ENCODE measurements around the gene SPATA31E1.

Gene SPATA31E1

DNA sequence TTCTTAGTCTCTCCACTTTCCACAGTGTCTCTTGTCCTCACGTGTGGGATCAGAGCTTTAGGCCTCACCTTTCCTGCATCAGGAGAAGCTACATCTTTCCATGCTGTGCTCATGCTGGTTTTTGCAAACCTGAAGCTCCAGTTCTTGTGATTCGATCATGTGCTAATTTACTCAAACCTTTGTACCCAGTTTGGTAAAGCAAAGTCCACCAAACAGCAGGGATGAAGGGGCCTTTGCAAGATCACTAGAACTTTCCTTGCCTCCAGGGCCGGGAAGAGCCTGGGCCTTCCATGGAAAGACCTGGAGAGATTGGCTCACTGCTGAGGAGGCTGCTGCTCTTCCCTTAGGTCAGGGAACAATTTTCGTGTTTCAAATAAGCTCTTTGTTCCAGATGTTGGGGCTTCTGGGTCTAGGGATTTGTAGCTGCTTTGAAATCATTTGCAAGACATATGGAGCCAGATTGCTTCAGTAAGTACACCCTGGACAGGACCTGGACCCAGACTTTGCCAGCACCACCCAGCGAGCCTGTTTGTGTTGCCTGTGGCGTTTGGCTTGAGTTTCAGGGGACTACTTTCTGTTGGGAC, 18.7 kb upstream of the SPATA31E1 start:
- DNase-seq = no peak

DNA sequence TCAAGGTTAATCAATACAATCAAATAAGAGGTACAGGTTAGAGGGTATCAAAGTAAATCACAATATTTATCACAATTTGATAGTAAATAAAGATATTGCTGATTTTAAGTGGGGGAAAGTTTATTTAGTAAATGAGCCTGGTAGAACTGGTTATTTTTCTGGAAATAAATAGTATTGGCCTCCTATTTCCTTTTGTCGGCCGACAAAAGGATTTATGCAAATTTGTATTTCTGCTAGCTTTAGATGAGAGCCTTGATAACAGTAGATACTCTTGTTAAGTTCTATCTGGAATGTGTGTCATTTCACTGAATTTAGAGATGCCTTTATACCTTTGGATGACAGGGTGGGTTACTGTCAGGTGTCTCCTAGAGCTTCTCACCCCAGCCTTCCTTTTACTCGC, 17.8 kb upstream of the SPATA31E1 start:
- DNase-seq = no peak

DNA sequence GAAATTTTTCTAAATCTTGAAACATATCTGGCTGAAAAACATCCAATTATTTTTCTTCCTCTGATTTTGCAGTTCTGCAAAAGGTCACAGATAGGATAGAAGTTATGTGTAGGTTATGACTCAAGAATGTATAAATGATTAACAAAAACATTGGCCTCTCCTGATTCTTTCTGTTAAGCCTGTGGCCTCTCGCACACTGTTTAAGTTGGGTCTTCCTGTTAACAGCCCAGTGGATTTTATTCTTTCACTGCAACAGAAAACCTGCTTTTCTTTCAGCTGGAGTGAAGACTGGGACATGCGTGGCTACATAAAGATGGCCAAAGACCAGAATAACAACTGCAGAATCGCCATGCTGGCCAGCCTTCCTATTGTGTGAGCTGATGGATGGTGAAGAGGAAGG, 17.1 kb upstream of the SPATA31E1 start:
- DNase-seq = no peak

DNA sequence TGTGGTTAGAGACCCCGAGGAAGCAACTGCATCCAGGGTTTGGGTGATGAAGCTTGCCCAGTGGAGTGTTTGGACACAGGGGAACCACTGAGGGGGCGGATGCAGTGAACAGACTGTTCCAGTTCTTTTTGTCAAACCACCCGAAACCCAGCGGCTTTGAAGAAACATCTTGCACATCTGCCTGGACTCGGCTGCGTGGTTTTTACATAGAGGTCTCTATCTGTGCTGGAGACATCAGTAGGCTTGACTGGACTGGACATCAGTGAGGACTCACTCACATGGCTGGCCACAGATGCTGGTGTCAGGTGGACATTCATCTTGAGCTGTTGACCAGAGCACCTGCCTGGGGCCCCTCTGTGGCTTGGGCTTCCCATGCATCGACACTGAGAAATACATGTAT, 15.3 kb upstream of the SPATA31E1 start:
- DNase-seq = no peak

DNA sequence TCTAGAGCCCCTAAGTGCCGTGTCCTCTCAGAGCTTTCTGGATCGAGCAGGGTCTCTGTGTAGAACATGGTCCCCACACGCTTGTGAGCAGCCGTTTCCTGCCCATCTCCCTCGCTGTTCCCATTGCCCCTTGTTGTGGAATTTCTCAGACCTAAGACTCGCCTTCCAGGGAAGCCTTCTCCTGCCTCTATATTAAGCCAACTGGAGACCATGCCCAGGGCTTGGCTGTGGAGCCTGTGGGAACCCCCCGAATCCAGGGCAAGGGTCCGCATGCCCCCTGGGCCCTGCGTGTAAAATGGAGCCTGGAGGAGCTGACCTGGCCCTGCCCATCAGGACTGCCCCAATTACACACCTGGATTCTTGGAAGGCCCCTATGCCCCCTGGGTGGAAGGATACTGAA, 14.5 kb upstream of the SPATA31E1 start:
- DNase-seq = no peak

DNA sequence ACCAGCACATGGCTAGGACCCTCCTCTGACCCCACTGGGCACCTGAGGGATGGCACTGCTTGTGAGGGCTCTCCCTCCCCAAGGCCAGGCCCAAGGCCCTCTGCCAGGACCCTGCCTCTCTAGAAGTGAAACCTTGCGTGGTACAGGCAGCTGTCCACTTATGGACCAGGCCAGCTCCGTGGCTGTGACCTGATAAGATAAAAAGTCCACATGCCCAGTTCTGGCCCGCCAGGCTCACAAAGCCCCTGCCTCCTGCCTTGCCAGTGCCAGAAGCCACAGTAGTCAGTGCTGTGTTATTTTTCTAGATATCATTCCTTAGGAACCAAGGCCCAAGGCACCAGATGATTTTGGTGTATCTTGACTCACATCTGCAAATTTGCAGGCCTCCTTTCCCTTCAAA, 14.0 kb upstream of the SPATA31E1 start:
- no peak for DNase-seq

DNA sequence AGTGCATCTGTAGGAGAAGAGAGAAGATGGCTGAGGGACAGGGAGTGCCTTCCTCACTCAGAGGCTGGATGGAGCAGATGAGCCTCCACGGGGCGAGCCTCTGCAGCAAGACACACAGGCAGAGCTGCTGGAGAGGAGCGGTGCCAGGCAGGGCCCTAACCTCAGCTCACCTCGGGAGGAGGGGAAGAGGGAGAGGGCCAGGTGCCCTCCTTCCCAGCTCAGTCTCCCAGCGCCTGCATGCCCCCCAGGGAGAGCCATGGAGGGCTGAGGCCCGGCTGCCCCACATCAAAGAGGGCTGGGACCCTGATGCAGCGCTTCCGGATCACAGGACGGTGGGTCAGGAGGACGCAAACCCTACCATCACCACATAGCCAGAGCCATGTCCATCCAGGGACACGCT, 13.6 kb upstream of the SPATA31E1 start:
- DNase-seq = no peak

DNA sequence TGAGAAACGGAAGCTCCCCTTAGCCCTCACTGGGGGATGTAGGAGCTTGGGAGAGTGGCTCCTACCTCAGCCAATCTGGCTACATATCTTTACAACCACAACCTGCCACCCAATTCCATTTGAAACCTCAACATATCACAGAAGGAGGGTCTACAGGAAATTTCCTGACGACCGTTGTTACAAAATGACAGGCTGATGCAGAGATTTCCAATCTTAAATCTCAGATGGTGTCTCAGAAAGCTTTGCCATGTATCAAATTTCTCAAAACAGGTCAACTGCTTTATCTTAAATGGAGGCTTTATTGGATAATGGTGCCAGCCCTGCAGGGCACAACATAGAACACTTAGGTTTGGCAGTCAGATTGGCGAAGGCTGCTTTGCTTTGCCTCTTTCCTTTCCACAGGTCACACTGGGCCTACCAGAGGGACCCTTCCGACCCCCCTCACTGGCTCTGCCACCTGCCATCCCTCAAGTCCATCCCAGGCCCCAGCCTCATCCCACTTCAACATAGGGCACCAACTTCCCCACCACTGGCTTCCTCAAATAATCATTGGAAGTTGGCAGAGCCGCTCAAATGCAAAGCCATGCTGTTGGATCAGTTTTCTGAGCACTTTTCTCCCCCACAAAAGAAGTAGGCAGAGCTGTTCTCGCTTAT, 11.1 kb upstream of the SPATA31E1 start:
- DNase-seq = no peak

DNA sequence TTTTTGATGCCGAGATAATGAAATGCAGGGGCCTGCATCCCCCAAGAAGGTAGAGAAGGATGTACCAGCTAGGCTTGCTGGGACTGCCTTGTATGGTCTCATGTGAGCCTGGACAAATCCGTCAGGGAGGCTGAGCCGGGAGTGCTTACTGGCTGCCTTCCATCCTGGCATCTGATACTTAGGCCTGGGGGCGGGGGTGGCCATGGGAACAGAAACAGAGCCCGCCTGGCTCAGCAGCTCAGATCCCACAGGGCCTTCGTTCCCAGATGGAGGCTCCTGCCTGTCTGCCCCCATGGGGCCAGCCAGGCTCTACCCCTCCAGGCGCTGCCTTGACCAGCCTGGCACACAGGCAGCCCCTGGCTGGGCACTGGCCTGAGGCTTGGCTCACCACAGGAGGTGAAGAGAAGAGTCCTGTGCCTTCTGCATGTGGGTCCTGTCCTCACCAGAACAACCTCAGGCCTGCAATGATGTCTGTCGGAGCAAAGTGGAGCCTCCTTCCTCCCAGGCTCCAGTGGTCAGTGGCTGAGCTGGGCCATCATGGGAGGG, 10.5 kb upstream of the SPATA31E1 start:
- DNase-seq = no peak

DNA sequence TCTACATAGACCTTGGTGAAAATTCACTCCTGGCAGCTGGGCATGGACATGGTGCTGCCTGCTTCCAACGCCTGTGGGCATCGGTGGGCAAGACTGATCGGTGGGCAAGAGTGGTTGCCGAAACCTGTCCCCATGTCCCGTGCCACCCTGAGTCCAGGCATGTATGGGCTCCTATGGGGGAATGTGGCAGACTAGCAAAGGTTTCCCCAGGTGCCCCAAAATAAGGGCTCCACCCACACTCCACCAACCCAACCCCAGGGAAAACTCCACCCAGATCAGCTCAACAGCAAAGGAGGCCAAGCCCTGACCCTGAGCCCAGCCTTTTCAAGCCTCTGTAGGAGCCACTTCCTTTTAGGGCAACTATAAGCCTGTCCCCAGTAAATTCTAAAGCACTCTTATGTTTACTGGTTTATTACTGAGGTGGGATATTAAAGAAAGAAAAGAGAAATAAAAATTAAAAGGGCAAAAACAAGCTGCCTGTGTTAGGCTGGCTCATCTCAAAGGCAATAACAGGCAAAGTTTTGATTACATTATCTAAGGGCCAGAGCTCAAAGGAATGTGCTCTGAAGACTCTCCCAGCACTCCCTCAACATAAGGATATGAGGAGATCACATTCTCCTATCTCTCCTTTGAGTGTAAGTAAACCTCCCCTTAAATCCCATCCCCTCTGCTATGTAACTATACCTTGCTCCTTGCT, 8.9 kb upstream of the SPATA31E1 start:
- DNase-seq = no peak

DNA sequence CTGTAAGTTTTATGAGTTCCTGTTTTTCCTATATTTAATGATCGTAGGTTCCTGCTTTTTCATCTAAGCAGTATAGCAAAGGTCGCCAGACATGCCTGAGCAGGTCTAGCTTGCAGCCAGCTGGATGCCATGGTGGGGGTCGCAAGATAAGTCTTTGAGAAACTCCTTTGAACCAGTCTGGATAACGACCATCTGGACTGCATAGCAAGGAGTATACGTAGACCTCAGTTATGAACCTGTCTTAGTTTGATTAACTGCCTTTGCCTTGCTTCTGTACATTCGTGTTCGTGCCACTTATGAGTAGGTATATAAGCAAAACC, 8.4 kb upstream of the SPATA31E1 start:
- DNase-seq = no peak

DNA sequence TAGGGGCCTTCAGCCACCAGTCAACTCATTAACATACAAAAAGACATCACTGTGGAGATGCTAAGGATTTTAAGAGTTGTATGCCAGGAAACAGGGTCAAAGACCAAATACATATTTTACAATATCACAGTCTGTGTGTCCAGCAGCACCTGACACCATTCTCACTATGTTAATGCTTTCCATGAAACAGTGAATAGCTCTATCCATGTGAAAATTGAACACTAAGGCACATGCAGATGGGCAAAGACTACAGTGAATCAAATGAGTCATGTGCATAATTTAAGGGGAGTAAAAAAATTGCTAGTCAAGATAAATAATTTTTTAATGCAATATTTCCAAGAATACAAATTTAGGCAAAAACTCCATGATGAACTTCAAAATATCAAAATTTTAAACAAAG, 7.6 kb upstream of the SPATA31E1 start:
- no peak for DNase-seq

DNA sequence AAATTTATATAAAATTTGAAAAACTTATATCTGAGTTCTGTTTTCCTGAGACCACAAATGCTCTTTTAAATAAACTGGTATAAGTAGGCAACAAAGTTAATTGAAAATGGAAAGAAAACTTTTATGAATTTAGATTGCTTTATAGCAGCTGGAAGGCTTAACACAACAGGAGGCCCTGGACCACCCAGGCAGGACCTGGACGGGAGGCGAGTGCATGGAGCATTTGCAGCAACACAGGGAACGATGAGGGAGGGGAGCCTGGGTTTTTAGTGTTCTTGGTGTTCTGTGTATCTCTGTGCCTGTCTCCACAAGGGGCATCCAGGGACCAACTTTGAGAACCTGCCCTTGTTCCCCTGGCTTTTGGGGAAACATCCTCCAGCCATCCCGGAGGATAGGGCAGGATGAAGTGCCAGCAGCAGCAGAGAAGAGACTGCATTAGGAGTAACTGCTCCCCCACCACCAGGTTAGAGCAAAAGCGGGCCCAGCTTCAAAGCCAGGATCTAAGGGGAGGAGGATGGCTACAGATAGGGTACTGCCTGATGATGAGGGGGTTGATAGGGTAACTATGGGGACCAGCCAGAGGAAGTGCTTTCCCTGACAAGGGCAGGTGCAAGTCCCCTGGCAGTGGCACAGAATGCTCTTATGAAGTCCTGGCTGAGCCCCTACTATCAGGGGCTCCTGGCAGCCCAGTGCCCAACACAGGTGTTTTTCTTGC, 6.7 kb upstream of the SPATA31E1 start:
- no peak for DNase-seq

DNA sequence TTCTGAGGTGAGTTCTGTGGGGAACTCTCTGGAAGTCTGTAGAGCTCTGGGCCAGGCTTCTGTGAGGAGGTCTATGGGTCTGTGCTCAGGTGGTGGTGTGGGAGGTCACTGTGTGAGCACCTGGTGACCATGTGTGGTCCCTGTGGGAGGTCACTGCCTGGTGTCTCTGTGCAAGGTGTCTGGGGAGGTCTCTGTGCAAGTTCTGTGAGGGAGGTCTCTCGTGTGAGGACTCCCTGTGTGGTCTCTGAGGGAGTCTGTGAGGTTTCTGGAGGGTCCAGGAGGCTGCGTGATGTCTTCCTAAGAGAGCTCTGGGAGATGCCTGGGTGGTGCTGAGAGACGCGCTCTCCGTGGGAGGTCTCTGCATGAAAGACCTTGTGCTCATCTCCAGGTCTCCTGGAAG, 6.0 kb upstream of the SPATA31E1 start:
- no peak for DNase-seq

DNA sequence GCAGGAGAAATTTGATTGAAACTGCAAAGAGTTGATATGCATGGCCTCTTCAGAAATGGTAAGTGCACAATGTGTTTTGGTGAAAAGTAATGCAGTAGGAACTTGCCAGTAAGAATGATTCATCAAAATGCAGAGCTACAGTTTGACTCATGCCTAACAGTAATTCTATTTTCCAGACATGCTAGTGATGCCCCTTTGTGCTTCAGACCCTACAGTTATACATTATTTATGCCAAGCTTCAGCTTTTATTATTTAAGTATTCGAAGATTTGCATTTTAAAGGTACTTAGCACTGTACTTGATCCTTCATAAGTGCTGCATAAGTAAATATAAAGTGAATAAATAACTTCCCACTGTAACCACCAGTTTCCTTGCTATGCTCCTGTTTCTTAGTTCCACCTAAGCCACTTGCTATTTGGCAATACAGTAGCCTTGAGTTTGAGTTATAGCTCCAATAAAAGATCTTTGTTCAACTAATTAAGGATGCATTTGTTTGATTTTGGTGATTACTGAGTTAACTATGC, 3.6 kb upstream of the SPATA31E1 start:
- no peak for DNase-seq

DNA sequence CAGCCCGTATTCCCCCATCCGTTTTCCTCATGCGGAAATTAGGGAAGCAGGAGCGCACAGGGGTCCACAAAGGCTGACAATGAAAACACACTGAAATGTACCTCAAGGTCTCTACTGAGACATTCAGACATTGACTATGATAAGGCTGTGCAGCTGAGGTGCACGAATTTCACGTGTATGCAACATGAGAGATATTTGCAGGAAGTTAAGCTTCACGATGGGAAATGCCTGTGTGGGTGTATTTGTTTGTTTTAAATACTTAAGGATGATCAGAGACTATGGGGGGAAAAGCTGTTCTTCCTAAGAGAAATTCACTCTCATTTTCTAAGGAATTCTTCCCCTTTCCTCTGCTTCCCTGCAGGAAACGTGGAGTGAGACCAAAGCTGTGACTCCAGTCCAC, 2.6 kb upstream of the SPATA31E1 start:
- no peak for DNase-seq

DNA sequence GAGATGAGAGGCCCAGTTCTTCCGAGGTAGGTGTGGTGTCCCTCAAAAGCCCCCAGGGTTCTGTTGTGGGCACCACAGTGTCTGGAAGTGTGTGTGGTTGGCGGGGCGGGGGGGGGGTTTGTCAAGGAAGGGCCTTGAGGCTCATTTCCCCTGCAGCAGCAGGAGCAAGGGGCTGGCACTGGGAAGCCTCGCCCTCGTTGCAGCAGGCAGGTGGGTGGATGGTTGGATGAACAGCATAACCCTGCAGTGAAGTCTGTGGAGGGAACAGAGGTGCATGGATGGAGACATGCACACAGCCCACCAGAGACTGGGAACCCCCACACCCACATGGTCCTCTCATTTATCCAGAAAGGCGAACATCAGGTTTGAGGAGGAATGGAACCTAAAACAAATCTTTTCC, 2.0 kb upstream of the SPATA31E1 start:
- no peak for DNase-seq

DNA sequence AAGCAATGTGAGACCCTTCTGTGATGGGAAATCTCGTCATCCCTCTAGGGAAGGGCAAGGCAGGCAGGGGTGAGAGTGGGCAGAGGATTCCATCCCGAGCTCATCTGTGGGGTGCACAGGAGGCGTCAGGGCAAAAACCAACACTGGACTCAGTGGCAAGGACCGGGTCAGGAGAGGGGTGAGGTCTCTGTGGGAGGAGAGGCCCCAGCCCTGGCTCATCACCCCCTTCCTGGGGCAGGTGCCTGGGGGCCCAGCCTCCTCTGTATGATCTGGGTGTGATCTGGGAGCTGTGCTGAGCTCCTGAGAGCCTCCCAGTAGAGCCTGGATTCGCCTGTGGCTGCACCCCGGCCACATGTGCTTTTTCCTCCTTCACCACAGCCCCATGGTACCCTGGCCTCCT, 597 bp downstream of the SPATA31E1 start:
- no peak for DNase-seq

DNA sequence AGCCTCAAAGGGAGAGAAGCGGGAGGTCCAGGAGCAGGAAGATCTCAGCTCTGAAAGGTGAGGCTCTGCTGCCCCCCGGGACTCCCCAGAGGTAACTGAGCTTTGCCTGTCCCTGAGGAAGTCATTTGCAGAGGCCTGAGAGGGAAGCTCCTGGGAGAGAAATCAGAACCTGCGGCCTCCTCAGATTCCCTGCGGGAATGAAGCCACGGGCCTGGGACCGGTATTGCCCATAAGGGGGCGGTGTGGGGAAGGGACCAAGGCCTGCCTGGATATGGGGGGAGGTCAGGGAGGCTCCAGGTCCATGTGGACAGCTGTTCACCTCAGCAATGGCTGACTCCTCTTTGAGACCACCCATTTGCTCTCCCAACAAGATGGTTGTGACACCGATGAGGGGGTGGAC, 1.3 kb downstream of the SPATA31E1 start:
- no peak for DNase-seq

DNA sequence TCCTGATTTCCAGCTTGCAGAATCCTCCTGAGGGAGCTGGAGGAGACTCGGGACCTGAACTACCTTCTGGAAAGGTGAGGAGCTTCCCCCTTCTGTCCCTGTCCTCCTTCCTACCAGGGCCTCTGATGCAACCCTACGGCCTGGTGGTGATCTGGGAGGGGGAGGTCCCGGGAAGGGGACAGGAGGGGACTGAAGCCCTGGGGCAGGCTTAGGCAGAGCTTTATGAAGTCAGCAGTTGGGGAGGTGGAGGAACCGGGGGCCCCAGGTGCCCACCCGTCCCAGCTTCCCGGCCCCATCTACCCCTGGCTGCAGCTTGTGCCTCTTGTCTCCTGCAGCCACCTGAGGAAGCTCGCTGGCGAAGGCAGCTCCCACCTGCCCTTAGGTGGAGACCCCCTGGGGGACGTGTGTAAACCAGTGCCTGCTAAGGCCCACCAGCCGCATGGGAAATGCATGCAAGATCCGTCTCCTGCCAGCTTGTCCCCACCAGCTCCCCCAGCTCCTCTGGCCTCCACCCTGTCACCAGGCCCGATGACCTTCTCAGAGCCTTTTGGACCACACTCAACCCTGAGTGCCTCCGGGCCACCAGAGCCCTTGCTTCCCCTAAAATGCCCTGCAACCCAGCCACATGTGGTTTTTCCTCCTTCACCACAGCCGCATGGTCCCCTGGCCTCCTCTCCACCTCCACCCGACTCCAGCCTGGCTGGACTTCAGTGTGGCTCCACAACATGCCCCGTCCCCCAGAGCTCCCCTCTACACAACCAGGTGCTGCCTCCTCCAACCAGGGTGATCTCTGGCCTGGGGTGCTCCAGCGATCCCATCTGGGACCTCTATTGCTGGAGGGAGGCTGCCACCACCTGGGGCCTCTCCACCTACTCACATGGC, 2.1 kb downstream of the SPATA31E1 start:
- DNase-seq = no peak

DNA sequence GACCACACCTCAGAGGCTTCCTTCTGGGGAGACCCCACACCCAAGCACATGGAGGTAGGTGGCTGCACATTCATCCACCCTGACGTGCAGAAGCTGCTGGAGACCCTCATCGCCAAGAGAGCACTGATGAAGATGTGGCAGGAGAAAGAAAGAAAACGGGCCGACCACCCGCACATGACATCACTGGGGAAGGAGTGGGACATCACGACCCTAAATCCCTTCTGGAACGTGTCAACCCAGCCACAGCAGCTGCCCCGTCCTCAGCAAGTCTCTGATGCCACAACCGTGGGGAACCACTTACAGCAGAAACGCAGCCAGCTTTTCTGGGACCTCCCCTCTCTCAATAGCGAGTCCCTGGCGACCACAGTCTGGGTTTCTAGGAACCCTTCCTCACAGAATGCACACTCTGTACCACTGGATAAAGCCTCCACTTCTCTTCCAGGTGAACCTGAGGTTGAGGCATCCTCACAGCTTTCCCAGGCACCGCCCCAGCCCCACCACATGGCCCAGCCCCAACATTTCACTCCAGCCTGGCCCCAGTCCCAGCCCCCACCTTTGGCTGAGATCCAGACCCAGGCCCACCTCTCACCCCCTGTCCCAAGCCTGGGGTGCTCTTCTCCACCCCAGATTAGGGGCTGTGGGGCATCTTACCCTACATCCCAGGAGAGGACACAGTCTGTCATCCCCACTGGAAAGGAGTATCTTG, 3.0 kb downstream of the SPATA31E1 start:
- no peak for DNase-seq

Measured in activated CD4-positive, alpha-beta T cell treated with anti-CD3 and anti-CD28 coated beads, Interleukin-2, amount 50 U/mL, for 1 hour (primary cell).